GM23338 (cell line): ENCODE data around the gene SLC4A2. TPM values are rescaled to one million over a fixed set of nuclear protein-coding genes. Genes with fewer than 3 reads are reported as not detected.

Source experiments
- ATAC-seq: fragments of 200-7000 bp; cut with Tn5 transposase; 3 replicates; pipeline ENCODE4 v1.9.1; 2020
- DNase-seq: peaks from one replicate; pipeline ENCODE4 v3.0.0-alpha.2; 2015; ENCODE audit warnings: low spot score
- H2AFZ ChIP-seq: fragments of 200-600 bp; sonication (generic); 2 replicates; pipeline ENCODE4 v1.8.0; 2016; ENCODE audit warnings: antibody characterized with exemption, mild to moderate bottlenecking, moderate library complexity
- H3F3A ChIP-seq: fragments of 200-600 bp; sonication (generic); replicated peaks from 2 replicates; pipeline ENCODE4 v1.8.0; 2017; ENCODE audit warnings: antibody characterized with exemption, mixed run types, low read depth
- H3K27ac ChIP-seq: fragments of 200-600 bp; sonication (generic); 2 replicates; pipeline ENCODE4 v1.6.1; 2016; ENCODE audit warnings: low read depth
- H3K27me3 ChIP-seq: fragments of 200-600 bp; sonication (generic); 2 replicates; pipeline ENCODE4 v1.8.0; 2016; ENCODE audit warnings: mild to moderate bottlenecking, mixed run types, moderate library complexity; ENCODE audit not compliant: insufficient read depth
- H3K36me3 ChIP-seq: fragments of 200-600 bp; sonication (generic); 2 replicates; pipeline ENCODE4 v1.8.0; 2016; ENCODE audit warnings: mild to moderate bottlenecking; ENCODE audit not compliant: insufficient read depth
- H3K4me1 ChIP-seq: fragments of 200-600 bp; sonication (generic); 2 replicates; pipeline ENCODE4 v1.8.0; 2016; ENCODE audit warnings: mild to moderate bottlenecking, moderate library complexity; ENCODE audit not compliant: insufficient read depth
- H3K4me2 ChIP-seq: fragments of 200-600 bp; sonication (generic); 2 replicates; pipeline ENCODE4 v1.7.1; 2017; ENCODE audit warnings: mixed run types
- H3K4me3 ChIP-seq: fragments of 200-600 bp; sonication (generic); 2 replicates; pipeline ENCODE4 v1.6.1; 2016; ENCODE audit warnings: mixed run types
- H3K79me2 ChIP-seq: fragments of 200-600 bp; sonication (generic); replicated peaks from 2 replicates; pipeline ENCODE4 v1.8.0; 2017; ENCODE audit warnings: mild to moderate bottlenecking; ENCODE audit not compliant: insufficient read depth
- H3K9me2 ChIP-seq: fragments of 200-600 bp; sonication (generic); 2 replicates; pipeline ENCODE4 v1.8.0; 2017; ENCODE audit not compliant: insufficient read depth
- H4K20me1 ChIP-seq: fragments of 200-600 bp; sonication (generic); replicated peaks from 2 replicates; pipeline ENCODE4 v1.8.0; 2017; ENCODE audit warnings: mild to moderate bottlenecking; ENCODE audit not compliant: insufficient read depth
- H3K27ac Mint-ChIP-seq: 2 replicates; pipeline ENCODE4 v1.8.0; 2020; ENCODE audit warnings: inconsistent platforms, mild to moderate bottlenecking, moderate library complexity, mixed read lengths
- H3K27me3 Mint-ChIP-seq: 3 replicates; pipeline ENCODE4 v1.8.0; 2022; ENCODE audit warnings: low read depth, mild to moderate bottlenecking, moderate library complexity, mixed read lengths, inconsistent platforms; ENCODE audit not compliant: insufficient read depth, poor library complexity
- H3K36me3 Mint-ChIP-seq: 3 replicates; pipeline ENCODE4 v1.8.0; 2021; ENCODE audit warnings: low read depth, mild to moderate bottlenecking, inconsistent platforms, moderate library complexity, mixed read lengths
- H3K4me1 Mint-ChIP-seq: 3 replicates; pipeline ENCODE4 v1.8.0; 2020; ENCODE audit warnings: mild to moderate bottlenecking, inconsistent platforms, mixed read lengths
- H3K4me3 Mint-ChIP-seq: 3 replicates; pipeline ENCODE4 v1.8.0; 2021; ENCODE audit warnings: moderate library complexity, mild to moderate bottlenecking, inconsistent platforms, mixed read lengths
- H3K9me3 Mint-ChIP-seq: 3 replicates; pipeline ENCODE4 v1.8.0; 2020; ENCODE audit warnings: moderate library complexity, mild to moderate bottlenecking, inconsistent platforms, mixed read lengths
- CREB1 ChIP-seq: fragments of 250-450 bp; sonication (Bioruptor Pico); IDR thresholded peaks from 2 replicates; pipeline ENCODE4 v1.5.0; 2020; ENCODE audit warnings: low read depth, mild to moderate bottlenecking, moderate library complexity
- ETS1 ChIP-seq: IDR thresholded peaks from 2 replicates; pipeline ENCODE4 v1.6.1; 2016; ENCODE audit warnings: antibody characterized with exemption
- EZH2 ChIP-seq: fragments of 200-600 bp; sonication (generic); IDR thresholded peaks from one replicate; pipeline ENCODE4 v1.8.0; 2017; ENCODE audit warnings: antibody characterized with exemption, mild to moderate bottlenecking, low read depth; ENCODE audit not compliant: unreplicated experiment
- EZH2phosphoT487 ChIP-seq: fragments of 200-600 bp; sonication (generic); IDR thresholded peaks from one replicate; pipeline ENCODE4 v1.8.1; 2018; ENCODE audit warnings: antibody characterized with exemption; ENCODE audit not compliant: unreplicated experiment
- JUNB ChIP-seq: IDR thresholded peaks from one replicate; pipeline ENCODE4 v1.6.1; 2016; ENCODE audit warnings: antibody characterized with exemption; ENCODE audit not compliant: unreplicated experiment
- NANOG ChIP-seq: IDR thresholded peaks from 2 replicates; pipeline ENCODE4 v1.6.1; 2016; ENCODE audit warnings: antibody characterized with exemption, borderline replicate concordance
- POLR2AphosphoS5 ChIP-seq: IDR thresholded peaks from 2 replicates; pipeline ENCODE4 v1.6.1; 2016; ENCODE audit warnings: antibody characterized with exemption, low read depth
- STAT1 ChIP-seq: IDR thresholded peaks from one replicate; pipeline ENCODE4 v1.6.1; 2016; ENCODE audit warnings: antibody characterized with exemption; ENCODE audit not compliant: unreplicated experiment
- ZNF114 ChIP-seq: fragments of 250-450 bp; sonication (Bioruptor Pico); IDR thresholded peaks from 2 replicates; pipeline ENCODE4 v1.5.0; 2020; ENCODE audit warnings: mild to moderate bottlenecking, moderate library complexity
- ZNF331 ChIP-seq: fragments of 250-450 bp; sonication (Bioruptor Pico); IDR thresholded peaks from 2 replicates; pipeline ENCODE4 v1.5.0; 2020; ENCODE audit warnings: low read depth, mild to moderate bottlenecking, moderate library complexity
- ZNF462 ChIP-seq: fragments of 250-450 bp; sonication (Bioruptor Pico); IDR thresholded peaks from 2 replicates; pipeline ENCODE4 v1.5.0; 2020; ENCODE audit warnings: mild to moderate bottlenecking, moderate library complexity
- polyA plus RNA-seq: library from polyadenylated mRNA; unstranded; fragments of >200 nt; fragmentation: Nextera tagmentation; extraction: Ambion mirVana; gene quantifications from 2 replicates; pipeline ENCODE4 v1.2.1, GENCODE V29; 2016
- total RNA-seq: library from RNA; depleted of rRNA; stranded (reverse); fragments of >200 nt; shearing (Covaris generic); gene quantifications from 2 replicates; pipeline ENCODE4 v1.2.3, GENCODE V29; 2014
- TF ChIP-seq, protein P1 (sequence below), 2 experiments: fragments of 200-600 bp in 1 of 2; sonication (generic) in 1 of 2; conservative IDR thresholded peaks; 2 replicates each; pipeline versions ENCODE4 v1.5.1 to v1.6.1; 2016 to 2017; ENCODE audit warnings: antibody characterized with exemption in 2 of 2, low read depth in 2 of 2, mild to moderate bottlenecking in 2 of 2, moderate library complexity in 1 of 2
- TF ChIP-seq, protein P2 (sequence below): IDR thresholded peaks from one replicate; pipeline ENCODE4 v1.6.1; 2018; ENCODE audit warnings: antibody characterized with exemption; ENCODE audit not compliant: unreplicated experiment

SLC4A2 gene
- total and polyA plus RNA-seq, 2 experiments from 2014 or later = 64.8 to 106 TPM

GRCh38 chr7:151113344-151114150, 54.2 kb downstream of the SLC4A2 start:
- peaks cover 22% of the 10 kb centered on the region for H3K4me1 ChIP-seq
- Mint-ChIP-seq H3K9me3 (no peaks in the 10 kb centered on the region), H3K27ac (no peak overlapping the region), H3K4me1 (peaks cover 38% of the 10 kb centered on the region), H3K36me3 (peaks cover 3% of the 10 kb centered on the region; the same call in 2 of the 3 replicates), H3K27me3 (peaks cover 21% of the 10 kb centered on the region), H3K4me3 (peak overlapping the region; percentile 57)
- H3K36me3 ChIP-seq = no peaks in the 10 kb centered on the region
- no peaks in the 10 kb centered on the region for H3K9me2 ChIP-seq
- peak overlapping the region; percentile 50; the same call in 1 of the 2 replicates for H3K4me3 ChIP-seq
- peaks cover 17% of the 10 kb centered on the region for H3K79me2 ChIP-seq
- DNase-seq = peak; percentile 79
- H3K4me2 ChIP-seq = peak overlapping the region; percentile 79
- H4K20me1 ChIP-seq = peaks cover 47% of the 10 kb centered on the region
- TF ChIP-seq ETS1 = no peak
- no peak for TF ChIP-seq CREB1 (CRISPR knock-in tag)
- no peak for TF ChIP-seq ZNF331
- no peak for TF ChIP-seq JUNB
- TF ChIP-seq NANOG = no peak
- TF ChIP-seq EZH2 = no peak
- TF ChIP-seq, protein P1, sequence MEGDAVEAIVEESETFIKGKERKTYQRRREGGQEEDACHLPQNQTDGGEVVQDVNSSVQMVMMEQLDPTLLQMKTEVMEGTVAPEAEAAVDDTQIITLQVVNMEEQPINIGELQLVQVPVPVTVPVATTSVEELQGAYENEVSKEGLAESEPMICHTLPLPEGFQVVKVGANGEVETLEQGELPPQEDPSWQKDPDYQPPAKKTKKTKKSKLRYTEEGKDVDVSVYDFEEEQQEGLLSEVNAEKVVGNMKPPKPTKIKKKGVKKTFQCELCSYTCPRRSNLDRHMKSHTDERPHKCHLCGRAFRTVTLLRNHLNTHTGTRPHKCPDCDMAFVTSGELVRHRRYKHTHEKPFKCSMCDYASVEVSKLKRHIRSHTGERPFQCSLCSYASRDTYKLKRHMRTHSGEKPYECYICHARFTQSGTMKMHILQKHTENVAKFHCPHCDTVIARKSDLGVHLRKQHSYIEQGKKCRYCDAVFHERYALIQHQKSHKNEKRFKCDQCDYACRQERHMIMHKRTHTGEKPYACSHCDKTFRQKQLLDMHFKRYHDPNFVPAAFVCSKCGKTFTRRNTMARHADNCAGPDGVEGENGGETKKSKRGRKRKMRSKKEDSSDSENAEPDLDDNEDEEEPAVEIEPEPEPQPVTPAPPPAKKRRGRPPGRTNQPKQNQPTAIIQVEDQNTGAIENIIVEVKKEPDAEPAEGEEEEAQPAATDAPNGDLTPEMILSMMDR (conservative IDR thresholded peaks at IDR 0.05; ENCODE audit: low read depth in 2 of 2) = no peak
- TF ChIP-seq ZNF462 (CRISPR knock-in tag) = no peak
- TF ChIP-seq, protein P2, sequence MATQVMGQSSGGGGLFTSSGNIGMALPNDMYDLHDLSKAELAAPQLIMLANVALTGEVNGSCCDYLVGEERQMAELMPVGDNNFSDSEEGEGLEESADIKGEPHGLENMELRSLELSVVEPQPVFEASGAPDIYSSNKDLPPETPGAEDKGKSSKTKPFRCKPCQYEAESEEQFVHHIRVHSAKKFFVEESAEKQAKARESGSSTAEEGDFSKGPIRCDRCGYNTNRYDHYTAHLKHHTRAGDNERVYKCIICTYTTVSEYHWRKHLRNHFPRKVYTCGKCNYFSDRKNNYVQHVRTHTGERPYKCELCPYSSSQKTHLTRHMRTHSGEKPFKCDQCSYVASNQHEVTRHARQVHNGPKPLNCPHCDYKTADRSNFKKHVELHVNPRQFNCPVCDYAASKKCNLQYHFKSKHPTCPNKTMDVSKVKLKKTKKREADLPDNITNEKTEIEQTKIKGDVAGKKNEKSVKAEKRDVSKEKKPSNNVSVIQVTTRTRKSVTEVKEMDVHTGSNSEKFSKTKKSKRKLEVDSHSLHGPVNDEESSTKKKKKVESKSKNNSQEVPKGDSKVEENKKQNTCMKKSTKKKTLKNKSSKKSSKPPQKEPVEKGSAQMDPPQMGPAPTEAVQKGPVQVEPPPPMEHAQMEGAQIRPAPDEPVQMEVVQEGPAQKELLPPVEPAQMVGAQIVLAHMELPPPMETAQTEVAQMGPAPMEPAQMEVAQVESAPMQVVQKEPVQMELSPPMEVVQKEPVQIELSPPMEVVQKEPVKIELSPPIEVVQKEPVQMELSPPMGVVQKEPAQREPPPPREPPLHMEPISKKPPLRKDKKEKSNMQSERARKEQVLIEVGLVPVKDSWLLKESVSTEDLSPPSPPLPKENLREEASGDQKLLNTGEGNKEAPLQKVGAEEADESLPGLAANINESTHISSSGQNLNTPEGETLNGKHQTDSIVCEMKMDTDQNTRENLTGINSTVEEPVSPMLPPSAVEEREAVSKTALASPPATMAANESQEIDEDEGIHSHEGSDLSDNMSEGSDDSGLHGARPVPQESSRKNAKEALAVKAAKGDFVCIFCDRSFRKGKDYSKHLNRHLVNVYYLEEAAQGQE = no peak
- TF ChIP-seq STAT1 = no peak
- no peak for TF ChIP-seq ZNF114
- TF ChIP-seq POLR2AphosphoS5 = no peak
- TF ChIP-seq EZH2phosphoT487 = no peak
- H3K27ac ChIP-seq = peak overlapping the region; percentile 32; the same call in 1 of the 2 replicates
- H2AFZ ChIP-seq = no peak overlapping the region
- ATAC-seq = peak; percentile 23
- H3K27me3 ChIP-seq = peaks cover 25% of the 10 kb centered on the region
- peaks cover 15% of the 10 kb centered on the region for H3F3A ChIP-seq
